HG03196 (cell line): ENCODE results near the gene SEC14L1.
"Not testable (repeated sequence)": the region's sequence is repeated elsewhere in the genome, so short reads cannot be mapped to it uniquely, and the experiment has no call there.

Source experiments
- ATAC-seq: cut with Tn5 transposase; IDR thresholded peaks from one replicate; pipeline ENCODE4 v1.9.1; 2021; ENCODE audit not compliant: unreplicated experiment

The SEC14L1 gene

GRCh38 chr17:77231076-77231871 lies 90.5 kb downstream of the SEC14L1 start:
- ATAC-seq: no peak

GRCh38 chr17:77233127-77233526 lies 92.4 kb downstream of the SEC14L1 start:
- ATAC-seq: no peak

- ATAC-seq: no peak
These were observed 93.0 kb downstream of the SEC14L1 start for GRCh38 chr17:77233635-77234334.

- no peak for ATAC-seq
These were observed 93.9 kb downstream of the SEC14L1 start for GRCh38 chr17:77234695-77235094.

- ATAC-seq: no peak
These were observed 94.7 kb downstream of the SEC14L1 start for GRCh38 chr17:77235370-77235941.

GRCh38 chr17:77237232-77238008 lies 96.7 kb downstream of the SEC14L1 start:
- ATAC-seq: no peak

- no peak for ATAC-seq
These were observed 100.2 kb downstream of the SEC14L1 start for GRCh38 chr17:77240976-77241375.

GRCh38 chr17:77242118-77242851 lies 101.5 kb downstream of the SEC14L1 start:
- no peak for ATAC-seq

- peak; percentile 50 for ATAC-seq
These were observed 104.6 kb downstream of the SEC14L1 start for GRCh38 chr17:77245162-77245926.

GRCh38 chr17:77246110-77247047 lies 105.6 kb downstream of the SEC14L1 start:
- ATAC-seq: no peak

- peak; percentile 46 for ATAC-seq
These were observed 106.3 kb downstream of the SEC14L1 start for GRCh38 chr17:77247048-77247541.

- no peak for ATAC-seq
These were observed 106.8 kb downstream of the SEC14L1 start for GRCh38 chr17:77247609-77248008.

- ATAC-seq: no peak
These were observed 107.7 kb downstream of the SEC14L1 start for GRCh38 chr17:77248216-77249114.

GRCh38 chr17:77251622-77252183 lies 110.9 kb downstream of the SEC14L1 start:
- ATAC-seq: no peak

- not testable (repeated sequence) for ATAC-seq
These were observed 111.5 kb downstream of the SEC14L1 start for GRCh38 chr17:77252306-77252705.

GRCh38 chr17:77253611-77254051 lies 112.9 kb downstream of the SEC14L1 start:
- ATAC-seq: no peak
